DOHH2 (cell line): ENCODE data around the gene LUC7L3.

ENCODE experiments used
- H3F3A ChIP-seq: fragments of 200-600 bp; sonication (generic), shearing (Covaris generic); 2 replicates; pipeline ENCODE4 v1.6.0; 2016; ENCODE audit warnings: antibody characterized with exemption, mild to moderate bottlenecking; ENCODE audit not compliant: control insufficient read depth, insufficient read depth
- H3K27ac ChIP-seq: fragments of 200-600 bp; sonication (generic); 2 replicates; pipeline ENCODE4 v1.5.1; 2014; ENCODE audit warnings: low read depth, mild to moderate bottlenecking, low read length, moderate library complexity
- H3K27me3 ChIP-seq: fragments of 200-600 bp; sonication (generic); 2 replicates; pipeline ENCODE4 v1.6.1; 2014; ENCODE audit warnings: mild to moderate bottlenecking, low read length, mixed read lengths; ENCODE audit not compliant: control insufficient read depth
- H3K36me3 ChIP-seq: fragments of 200-600 bp; sonication (generic); 2 replicates; pipeline ENCODE4 v1.6.1; 2014; ENCODE audit warnings: mild to moderate bottlenecking, low read length, moderate library complexity, mixed read lengths; ENCODE audit not compliant: control insufficient read depth
- H3K4me1 ChIP-seq: fragments of 200-600 bp; sonication (generic); 2 replicates; pipeline ENCODE4 v1.6.1; 2014; ENCODE audit warnings: mild to moderate bottlenecking, low read length, mixed read lengths; ENCODE audit not compliant: control insufficient read depth
- H3K4me2 ChIP-seq: fragments of 200-600 bp; sonication (generic); 2 replicates; pipeline ENCODE4 v1.6.0; 2014; ENCODE audit warnings: mild to moderate bottlenecking, low read length, moderate library complexity
- H3K4me3 ChIP-seq: fragments of 200-600 bp; sonication (generic); 2 replicates; pipeline ENCODE4 v1.5.1; 2014; ENCODE audit warnings: mild to moderate bottlenecking, low read length, mixed read lengths
- H3K79me2 ChIP-seq: fragments of 200-600 bp; sonication (generic); 2 replicates; pipeline ENCODE4 v1.6.1; 2014; ENCODE audit warnings: mild to moderate bottlenecking, low read length, mixed read lengths; ENCODE audit not compliant: control insufficient read depth
- H3K9me2 ChIP-seq: fragments of 200-600 bp; sonication (generic); replicated peaks from 2 replicates; pipeline ENCODE4 v1.6.1; 2014; ENCODE audit warnings: mild to moderate bottlenecking, low read length, mixed read lengths; ENCODE audit not compliant: control insufficient read depth
- H3K9me3 ChIP-seq: fragments of 200-600 bp; sonication (generic); 2 replicates; pipeline ENCODE4 v1.6.1; 2014; ENCODE audit warnings: antibody characterized with exemption, low read length, mixed read lengths; ENCODE audit not compliant: control insufficient read depth, insufficient read depth
- H4K20me1 ChIP-seq: fragments of 200-600 bp; sonication (generic); 2 replicates; pipeline ENCODE4 v1.6.0; 2014; ENCODE audit warnings: low read depth, mild to moderate bottlenecking, antibody characterized with exemption, low read length, moderate library complexity; ENCODE audit not compliant: control insufficient read depth, insufficient read depth
- CTCF ChIP-seq: fragments of 200-600 bp; sonication (generic); IDR thresholded peaks from one replicate; pipeline ENCODE4 v1.5.1; 2014; ENCODE audit warnings: antibody characterized with exemption, mild to moderate bottlenecking, low read depth, low read length; ENCODE audit not compliant: poor library complexity, severe bottlenecking
- EZH2phosphoT487 ChIP-seq: fragments of 200-600 bp; sonication (generic); IDR thresholded peaks from 2 replicates; pipeline ENCODE4 v1.6.1; 2017; ENCODE audit warnings: borderline replicate concordance, mild to moderate bottlenecking, antibody characterized with exemption, low read length, moderate library complexity, mixed read lengths

The LUC7L3 gene

GRCh38 chr17:50775926-50776325 lies 56.5 kb downstream of the LUC7L3 start:
- Histone ChIP-seq H3K9me3 (no peaks in the 10 kb centered on the region), H3K4me3 (no peak overlapping the region), H3K27me3 (no peaks in the 10 kb centered on the region), H3K36me3 (no peaks in the 10 kb centered on the region), H3K4me1 (peaks cover 7% of the 10 kb centered on the region), H3F3A (no peaks in the 10 kb centered on the region), H3K4me2 (no peak overlapping the region), H3K9me2 (no peaks in the 10 kb centered on the region), H4K20me1 (no peaks in the 10 kb centered on the region), H3K79me2 (no peaks in the 10 kb centered on the region), H3K27ac (no peak overlapping the region)
- TF ChIP-seq EZH2phosphoT487 (no peak), CTCF (no peak)

GRCh38 chr17:50778471-50778870 lies 59.1 kb downstream of the LUC7L3 start:
- no peaks in the 10 kb centered on the region for H3K4me1 ChIP-seq
- no peaks in the 10 kb centered on the region for H3F3A ChIP-seq
- no peaks in the 10 kb centered on the region for H3K9me2 ChIP-seq
- no peak overlapping the region for H3K4me2 ChIP-seq
- H3K27me3 ChIP-seq, result no peaks in the 10 kb centered on the region
- no peaks in the 10 kb centered on the region for H3K79me2 ChIP-seq
- no peaks in the 10 kb centered on the region for H4K20me1 ChIP-seq
- no peaks in the 10 kb centered on the region for H3K9me3 ChIP-seq
- H3K36me3 ChIP-seq, result no peaks in the 10 kb centered on the region
- no peak overlapping the region for H3K4me3 ChIP-seq
- no peak for TF ChIP-seq EZH2phosphoT487
- TF ChIP-seq CTCF, result no peak
- H3K27ac ChIP-seq, result no peak overlapping the region

GRCh38 chr17:50778988-50779387 lies 59.6 kb downstream of the LUC7L3 start:
- no peaks in the 10 kb centered on the region for H3K79me2 ChIP-seq
- no peaks in the 10 kb centered on the region for H3K36me3 ChIP-seq
- no peaks in the 10 kb centered on the region for H3K4me1 ChIP-seq
- H3K27me3 ChIP-seq, result no peaks in the 10 kb centered on the region
- H3F3A ChIP-seq, result no peaks in the 10 kb centered on the region
- H3K9me3 ChIP-seq, result no peaks in the 10 kb centered on the region
- H3K27ac ChIP-seq, result no peak overlapping the region
- no peaks in the 10 kb centered on the region for H4K20me1 ChIP-seq
- no peak overlapping the region for H3K4me3 ChIP-seq
- no peak for TF ChIP-seq EZH2phosphoT487
- no peak for TF ChIP-seq CTCF
- no peak overlapping the region for H3K4me2 ChIP-seq
- H3K9me2 ChIP-seq, result no peaks in the 10 kb centered on the region
